GM12878 (cell line): ENCODE results near the gene NRAS. TPM values are rescaled to one million over a fixed set of nuclear protein-coding genes. Genes with fewer than 3 reads are reported as not detected.

Experiments used
- ATAC-seq: fragments of 200-7000 bp; cut with Tn5 transposase; 3 replicates; pipeline ENCODE4 v1.9.1; 2020; ENCODE audit warnings: mild to moderate bottlenecking, moderate library complexity
- BruUV-seq: library from RNA; stranded (reverse); fragments of 400-500 nt; replicated peaks from 2 replicates; lab custom pipeline; 2021; lab: Mats Ljungman, UMichigan
- CTCF ChIA-PET: fragments of 300-600 bp; sonication (Branson Sonifier 250); formaldehyde crosslinking; extraction: SDS; loops from one replicate; lab custom pipeline; 2021; ENCODE audit warnings: inconsistent platforms; lab: Yijun Ruan, JAX
- POLR2A ChIA-PET: fragments of 350-600 bp; formaldehyde crosslinking; extraction: SDS; loops from one replicate; lab custom pipeline; 2021; ENCODE audit warnings: inconsistent platforms; lab: Charles Lee
- RAD21 ChIA-PET: fragments of 300-600 bp; sonication (Branson Sonifier 250); formaldehyde crosslinking; loops from one replicate; lab custom pipeline; 2023; ENCODE audit warnings: antibody characterized with exemption; ENCODE audit not compliant: unreplicated experiment; lab: Charles Lee
- SMC1A ChIA-PET: fragments of 300-600 bp; sonication (Branson Sonifier 250); formaldehyde crosslinking; loops from one replicate; lab custom pipeline; 2023; ENCODE audit not compliant: unreplicated experiment, uncharacterized antibody; lab: Charles Lee
- DNase-seq: peaks from one replicate; pipeline ENCODE4 v3.0.0-alpha.2; 2011; ENCODE audit warnings: low read depth, low spot score
- FAIRE-seq: peaks from 3 replicates; lab custom pipeline; 2011; peaks lifted over from hg19 to GRCh38; lab: Jason Lieb, UNC
- H2AFZ ChIP-seq: 2 replicates; pipeline ENCODE4 v1.6.0; 2011; ENCODE audit warnings: low read depth, low read length, control low read depth; ENCODE audit not compliant: control insufficient read depth
- H3K27ac ChIP-seq: 2 replicates; pipeline ENCODE4 v1.5.1; 2011; ENCODE audit warnings: control low read depth; ENCODE audit not compliant: control insufficient read depth, insufficient read depth
- H3K27me3 ChIP-seq, 2 experiments: replicated peaks in 1 of 2; 2 replicates each; pipeline versions ENCODE4 v1.6.0 to v1.6.1; 2011; ENCODE audit warnings: low read length in 1 of 2; ENCODE audit not compliant: control insufficient read depth in 2 of 2, insufficient read depth in 2 of 2
- H3K36me3 ChIP-seq, 2 experiments: 2 replicates each; pipeline ENCODE4 v1.5.1; 2011; ENCODE audit warnings: low read length in 1 of 2; ENCODE audit not compliant: control insufficient read depth in 2 of 2, insufficient read depth in 2 of 2
- H3K4me1 ChIP-seq: 2 replicates; pipeline ENCODE4 v1.6.1; 2011; ENCODE audit warnings: mild to moderate bottlenecking, low read length, moderate library complexity, mixed read lengths; ENCODE audit not compliant: control insufficient read depth, insufficient read depth
- H3K4me2 ChIP-seq: 2 replicates; pipeline ENCODE4 v1.6.0; 2011; ENCODE audit warnings: control low read depth; ENCODE audit not compliant: control insufficient read depth, insufficient read depth
- H3K4me3 ChIP-seq: fragments of 200-600 bp; sonication (generic); 2 replicates; pipeline ENCODE4 v1.5.1; 2016
- H3K79me2 ChIP-seq: 2 replicates; pipeline ENCODE4 v1.6.0; 2011; ENCODE audit warnings: low read length; ENCODE audit not compliant: control insufficient read depth, insufficient read depth
- H3K9ac ChIP-seq: 2 replicates; pipeline ENCODE4 v1.8.0; 2011; ENCODE audit warnings: low read length, control low read depth, mixed read lengths; ENCODE audit not compliant: control insufficient read depth, insufficient read depth
- H3K9me3 ChIP-seq: replicated peaks from 3 replicates; pipeline ENCODE4 v1.5.1; 2011; ENCODE audit warnings: mild to moderate bottlenecking, low read length; ENCODE audit not compliant: control insufficient read depth, insufficient read depth
- H4K20me1 ChIP-seq: 2 replicates; pipeline ENCODE4 v1.6.0; 2011; ENCODE audit not compliant: control insufficient read depth, insufficient read depth
- CBFB ChIP-seq: IDR thresholded peaks from 2 replicates; pipeline ENCODE4 v1.6.1; 2016; ENCODE audit warnings: antibody characterized with exemption, low read depth
- HDGF ChIP-seq: fragments of 450-650 bp; IDR thresholded peaks from 2 replicates; pipeline ENCODE4 v1.6.1; 2016; ENCODE audit warnings: antibody characterized with exemption
- RAD51 ChIP-seq: fragments of 450-650 bp; IDR thresholded peaks from 2 replicates; pipeline ENCODE4 v1.6.1; 2016; ENCODE audit warnings: moderate library complexity, mild to moderate bottlenecking, inconsistent platforms
- SMAD5 ChIP-seq: IDR thresholded peaks from 2 replicates; pipeline ENCODE4 v1.6.1; 2016; ENCODE audit warnings: antibody characterized with exemption, low read depth
- WGBS: methylation state at CpG from one replicate; pipeline ENCODE4 v1.1.6; 2016; ENCODE audit warnings: low lambda C conversion rate; ENCODE audit not compliant: insufficient replicate concordance, insufficient coverage; ENCODE audit errors: missing lambda C conversion rate; 5-methylcytosine and 5-hydroxymethylcytosine counted together
- in situ Hi-C: fragments of 300-500 bp; cut with MboI; formaldehyde crosslinking; loops from 9 replicates; pipeline ENCODE4 v1.14.3; 2018; ENCODE audit warnings: mixed read lengths
- intact Hi-C: fragments of 100-400 bp; cut with micrococcal nuclease; formaldehyde crosslinking; loops from one replicate; pipeline ENCODE4 v1.14.2; 2022; ENCODE audit not compliant: unreplicated experiment
- polyA plus RNA-seq, 11 experiments: library from polyadenylated mRNA; depleted of rRNA in 4 of 11; unstranded in 6 of 11; stranded (reverse) in 5 of 11; fragments of >200 nt; fragmentation: Nextera tagmentation in 4 of 11; fragmentation: Illumina TruSeq in 1 of 11; extraction: Ambion mirVana in 4 of 11; extraction: Trizol in 1 of 11; gene quantifications; 1 replicate in 1 of 11; 2 replicates in 10 of 11; pipeline versions ENCODE4 v1.2.1 to v1.2.3, GENCODE V29; 2011 to 2016; ENCODE audit warnings: inconsistent platforms in 2 of 11, missing spikeins in 2 of 11, low read depth in 1 of 11
- total RNA-seq, 4 experiments: library from RNA; depleted of rRNA in 3 of 4; stranded (reverse); fragments of >200 nt in 3 of 4; fragmentation: Illumina TruSeq in 1 of 4; extraction: Trizol in 1 of 4; gene quantifications; 2 replicates each; pipeline versions ENCODE4 v1.2.1 to v1.2.3, GENCODE V29; 2013 to 2021
- TF ChIP-seq, protein P1 (sequence below): fragments of 450-650 bp; IDR thresholded peaks from 2 replicates; pipeline ENCODE4 v1.6.1; 2017; ENCODE audit warnings: mild to moderate bottlenecking, moderate library complexity

NRAS gene
- total and polyA plus RNA-seq, 10 of the 15 experiments (the other 5 are each of a cell fraction or from before 2014, with no cell fraction given): 31.7 to 73.2 (median 66.2) TPM

DNA sequence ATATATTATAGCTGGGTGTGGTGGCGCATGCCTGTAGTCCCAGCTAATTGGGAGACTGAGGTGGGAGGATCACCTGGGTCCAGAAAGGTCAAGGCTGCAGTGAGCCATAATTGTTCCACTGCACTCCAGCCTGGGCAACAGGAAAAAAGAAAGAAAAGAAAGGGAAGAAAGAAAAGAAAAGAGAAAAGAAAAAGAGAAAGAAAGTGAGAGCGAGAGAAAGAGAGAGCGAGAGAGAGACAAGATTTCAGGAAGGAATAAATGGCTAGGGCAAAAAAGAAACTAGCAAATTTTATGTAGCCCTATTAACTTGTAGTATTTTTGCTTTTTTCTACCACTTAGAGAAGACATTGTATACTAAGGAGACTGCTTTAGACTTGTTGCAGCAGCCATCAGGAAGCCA, 6.2 kb downstream of the NRAS start:
- ATAC-seq: no peak
- SMC1A ChIA-PET: interaction anchor here (1.5 kb wide), 1 partner anchor 10 kb away, joined by 6 read pairs; no protein-coding TSS in a partner anchor
- H2AFZ ChIP-seq: no peak overlapping the region
- TF ChIP-seq HDGF (no peak), CBFB (no peak), SMAD5 (no peak), RAD51 (no peak)
- TF ChIP-seq, protein P1, sequence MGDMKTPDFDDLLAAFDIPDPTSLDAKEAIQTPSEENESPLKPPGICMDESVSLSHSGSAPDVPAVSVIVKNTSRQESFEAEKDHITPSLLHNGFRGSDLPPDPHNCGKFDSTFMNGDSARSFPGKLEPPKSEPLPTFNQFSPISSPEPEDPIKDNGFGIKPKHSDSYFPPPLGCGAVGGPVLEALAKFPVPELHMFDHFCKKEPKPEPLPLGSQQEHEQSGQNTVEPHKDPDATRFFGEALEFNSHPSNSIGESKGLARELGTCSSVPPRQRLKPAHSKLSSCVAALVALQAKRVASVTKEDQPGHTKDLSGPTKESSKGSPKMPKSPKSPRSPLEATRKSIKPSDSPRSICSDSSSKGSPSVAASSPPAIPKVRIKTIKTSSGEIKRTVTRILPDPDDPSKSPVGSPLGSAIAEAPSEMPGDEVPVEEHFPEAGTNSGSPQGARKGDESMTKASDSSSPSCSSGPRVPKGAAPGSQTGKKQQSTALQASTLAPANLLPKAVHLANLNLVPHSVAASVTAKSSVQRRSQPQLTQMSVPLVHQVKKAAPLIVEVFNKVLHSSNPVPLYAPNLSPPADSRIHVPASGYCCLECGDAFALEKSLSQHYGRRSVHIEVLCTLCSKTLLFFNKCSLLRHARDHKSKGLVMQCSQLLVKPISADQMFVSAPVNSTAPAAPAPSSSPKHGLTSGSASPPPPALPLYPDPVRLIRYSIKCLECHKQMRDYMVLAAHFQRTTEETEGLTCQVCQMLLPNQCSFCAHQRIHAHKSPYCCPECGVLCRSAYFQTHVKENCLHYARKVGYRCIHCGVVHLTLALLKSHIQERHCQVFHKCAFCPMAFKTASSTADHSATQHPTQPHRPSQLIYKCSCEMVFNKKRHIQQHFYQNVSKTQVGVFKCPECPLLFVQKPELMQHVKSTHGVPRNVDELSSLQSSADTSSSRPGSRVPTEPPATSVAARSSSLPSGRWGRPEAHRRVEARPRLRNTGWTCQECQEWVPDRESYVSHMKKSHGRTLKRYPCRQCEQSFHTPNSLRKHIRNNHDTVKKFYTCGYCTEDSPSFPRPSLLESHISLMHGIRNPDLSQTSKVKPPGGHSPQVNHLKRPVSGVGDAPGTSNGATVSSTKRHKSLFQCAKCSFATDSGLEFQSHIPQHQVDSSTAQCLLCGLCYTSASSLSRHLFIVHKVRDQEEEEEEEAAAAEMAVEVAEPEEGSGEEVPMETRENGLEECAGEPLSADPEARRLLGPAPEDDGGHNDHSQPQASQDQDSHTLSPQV: no peak
- H3K4me2 ChIP-seq: no peak overlapping the region
- no peaks in the 10 kb centered on the region for H4K20me1 ChIP-seq
- DNase-seq: no peak
- H3K4me3 ChIP-seq: no peak overlapping the region
- in situ Hi-C loops: no loop called here
- 89% methylated on average over 3 of the region's 3 CpGs for WGBS
- RAD21 ChIA-PET: no interaction called here
- H3K9ac ChIP-seq: no peak overlapping the region
- BruUV-seq: no TSS peak
- no peaks in the 10 kb centered on the region for H3K4me1 ChIP-seq
- no peaks in the 10 kb centered on the region for H3K27me3 ChIP-seq
- CTCF ChIA-PET: interaction anchor here (1.1 kb wide), 1 partner anchor 361 kb away, joined by 3 read pairs; no protein-coding TSS in a partner anchor
- intact Hi-C loops: no loop called here
- peaks cover 3 to 34% of the 10 kb centered on the region in 2 experiments for H3K36me3 ChIP-seq
- H3K79me2 ChIP-seq: peaks cover 16% of the 10 kb centered on the region
- H3K9me3 ChIP-seq: no peaks in the 10 kb centered on the region
- no peak overlapping the region for H3K27ac ChIP-seq
- POLR2A ChIA-PET: no interaction called here
- no peak for FAIRE-seq
